Natural killer cell (primary cell): Measurements from ENCODE around the gene ADAD1. TPM values are rescaled to one million over a fixed set of nuclear protein-coding genes. Genes with fewer than 3 reads are reported as not detected.

Source experiments
- ATAC-seq, 3 donors: fragments of 150-1000 bp in 2 of 3; fragments of 200-7000 bp in 1 of 3; cut with Tn5 transposase; 1 replicate in 1 of 3; 2 replicates in 2 of 3; pipeline ENCODE4 v1.10.0; 2021; ENCODE audit warnings: mild to moderate bottlenecking in 2 of 3, moderate library complexity in 2 of 3
- DNase-seq, 2 donors: peaks; one replicate each; pipeline versions ENCODE4 v3.0.0 to v3.0.0-alpha.2; 2013 to 2021; ENCODE audit warnings: mixed read lengths in 1 of 2
- H3K27ac ChIP-seq: one replicate; pipeline ENCODE4 v1.5.1; 2013; ENCODE audit warnings: mild to moderate bottlenecking, low read length
- H3K27me3 ChIP-seq: one replicate; pipeline ENCODE4 v1.6.1; 2013; ENCODE audit warnings: low read length; ENCODE audit not compliant: control insufficient read depth, insufficient read depth
- H3K36me3 ChIP-seq: one replicate; pipeline ENCODE4 v1.6.1; 2013; ENCODE audit warnings: low read length; ENCODE audit not compliant: control insufficient read depth, insufficient read depth
- H3K4me1 ChIP-seq: one replicate; pipeline ENCODE4 v1.6.1; 2013; ENCODE audit warnings: low read length; ENCODE audit not compliant: control insufficient read depth, insufficient read depth
- H3K4me3 ChIP-seq: one replicate; pipeline ENCODE4 v1.5.1; 2013; ENCODE audit warnings: low read length
- H3K9me3 ChIP-seq: one replicate; pipeline ENCODE4 v1.6.1; 2013; ENCODE audit warnings: low read length; ENCODE audit not compliant: control insufficient read depth, insufficient read depth
- H3K27ac Mint-ChIP-seq, 2 donors: one replicate each; pipeline ENCODE4 v1.8.0; 2022; ENCODE audit warnings: mild to moderate bottlenecking in 2 of 2, mixed read lengths in 2 of 2, moderate library complexity in 1 of 2
- H3K27me3 Mint-ChIP-seq, 2 donors: one replicate each; pipeline ENCODE4 v1.8.0; 2022; ENCODE audit warnings: low read depth in 2 of 2, mixed read lengths in 2 of 2
- H3K36me3 Mint-ChIP-seq: one replicate; pipeline ENCODE4 v1.8.0; 2022; ENCODE audit warnings: mixed read lengths
- H3K4me1 Mint-ChIP-seq, 2 donors: one replicate each; pipeline ENCODE4 v1.8.0; 2022; ENCODE audit warnings: mixed read lengths in 2 of 2
- H3K4me3 Mint-ChIP-seq: one replicate; pipeline ENCODE4 v1.8.0; 2022; ENCODE audit warnings: mild to moderate bottlenecking, moderate library complexity, mixed read lengths
- H3K9me3 Mint-ChIP-seq, 2 donors: one replicate each; pipeline ENCODE4 v1.8.0; 2022; ENCODE audit warnings: mixed read lengths in 2 of 2
- CTCF ChIP-seq: fragments of 200-600 bp; IDR thresholded peaks from one replicate; pipeline ENCODE4 v1.8.0; 2022; ENCODE audit warnings: antibody characterized with exemption
- WGBS: methylation state at CpG from one replicate; pipeline ENCODE4 v1.1.7; 2013; ENCODE audit warnings: missing lambda C conversion rate; ENCODE audit not compliant: insufficient coverage; 5-methylcytosine and 5-hydroxymethylcytosine counted together
- intact Hi-C: fragments of 100-400 bp; cut with micrococcal nuclease; formaldehyde crosslinking; loops from one replicate; pipeline ENCODE4 v1.14.2; 2022
- total RNA-seq, 4 donors: library from RNA; stranded (reverse); fragments of 120-200 nt in 1 of 4; gene quantifications; one replicate each; pipeline versions ENCODE4 v1.2.3 to v1.2.4, GENCODE V29; 2013 to 2022

Gene ADAD1
- total RNA-seq, 3 donors from 2014 or later (not counting 1 experiment from before 2014, with no cell fraction given) = not detected

DNA sequence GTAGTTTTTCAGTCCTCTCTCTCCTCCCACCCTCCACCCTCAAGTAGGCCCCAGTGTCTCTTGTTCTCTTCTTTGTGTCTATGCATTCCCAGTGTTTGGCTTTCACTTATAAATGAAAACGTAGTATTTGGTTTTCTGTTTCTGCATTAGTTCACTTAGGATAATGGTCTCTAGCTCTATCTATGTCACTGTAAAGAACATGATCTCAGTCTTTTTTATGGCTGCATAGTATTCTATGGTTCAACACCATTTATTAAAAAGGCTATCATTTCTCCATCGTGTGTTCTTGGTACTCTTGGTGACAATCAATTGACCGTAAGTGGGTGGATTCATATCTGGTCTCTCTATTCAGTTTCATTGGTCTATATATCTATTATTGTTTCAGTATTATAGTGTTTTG is 96.4 kb downstream of the ADAD1 start:
- H3K4me1 Mint-ChIP-seq = no peaks in the 10 kb centered on the region
- Histone ChIP-seq H3K27me3 (no peaks in the 10 kb centered on the region), H3K9me3 (no peaks in the 10 kb centered on the region), H3K36me3 (no peaks in the 10 kb centered on the region), H3K4me3 (no peak overlapping the region), H3K4me1 (no peaks in the 10 kb centered on the region), H3K27ac (no peak overlapping the region)
- TF ChIP-seq CTCF = no peak
- DNase-seq (no peak), ATAC-seq (no peak)
- H3K36me3 Mint-ChIP-seq = no peaks in the 10 kb centered on the region
- intact Hi-C loops = no loop called here
- no peak overlapping the region for H3K27ac Mint-ChIP-seq
- no peaks in the 10 kb centered on the region for H3K27me3 Mint-ChIP-seq
- H3K4me3 Mint-ChIP-seq = no peak overlapping the region
- WGBS = no CpG with 5 or more reads among the region's 3 CpGs
- peaks cover 0 to 12% of the 10 kb centered on the region in 2 donors for H3K9me3 Mint-ChIP-seq

- H3K27ac ChIP-seq = no peak overlapping the region
- no peaks in the 10 kb centered on the region for H3K27me3 Mint-ChIP-seq
- no peak for DNase-seq
- intact Hi-C loops = no loop called here
- no peaks in the 10 kb centered on the region for H3K4me1 ChIP-seq
- H3K27me3 ChIP-seq = no peaks in the 10 kb centered on the region
- H3K9me3 ChIP-seq = no peaks in the 10 kb centered on the region
- no peak overlapping the region for H3K27ac Mint-ChIP-seq
- ATAC-seq = no peak
- no CpG with 5 or more reads among the region's 1 CpG for WGBS
- H3K4me1 Mint-ChIP-seq = no peaks in the 10 kb centered on the region
- H3K9me3 Mint-ChIP-seq = peaks cover 0 to 12% of the 10 kb centered on the region in 2 donors
- H3K4me3 ChIP-seq = no peak overlapping the region
- H3K36me3 ChIP-seq = no peaks in the 10 kb centered on the region
- no peak overlapping the region for H3K4me3 Mint-ChIP-seq
- H3K36me3 Mint-ChIP-seq = no peaks in the 10 kb centered on the region
- TF ChIP-seq CTCF = no peak
Measured at GRCh38 chr4:122476126-122476525, 97.3 kb downstream of the ADAD1 start.

GRCh38 chr4:122476745-122477144 is 97.9 kb downstream of the ADAD1 start:
- no peaks in the 10 kb centered on the region for H3K9me3 ChIP-seq
- Mint-ChIP-seq H3K27ac (no peak overlapping the region), H3K27me3 (no peaks in the 10 kb centered on the region), H3K4me1 (no peaks in the 10 kb centered on the region), H3K36me3 (no peaks in the 10 kb centered on the region), H3K4me3 (no peak overlapping the region), H3K9me3 (peaks cover 0 to 12% of the 10 kb centered on the region in 2 donors)
- H3K27ac ChIP-seq = no peak overlapping the region
- no peak for TF ChIP-seq CTCF
- no peaks in the 10 kb centered on the region for H3K36me3 ChIP-seq
- no CpG with 5 or more reads among the region's 1 CpG for WGBS
- peaks cover 2% of the 10 kb centered on the region for H3K27me3 ChIP-seq
- DNase-seq (no peak), ATAC-seq (no peak)
- H3K4me3 ChIP-seq = no peak overlapping the region
- intact Hi-C loops = no loop called here
- H3K4me1 ChIP-seq = no peaks in the 10 kb centered on the region

Other genes with a start within 250 kb of the ADAD1 start
- gene BLTP1, start 226.7 kb upstream of the ADAD1 start, total RNA-seq = 100 to 1,000 TPM; 117 to 130 (median 124) TPM
- gene IL2, start 77.7 kb downstream of the ADAD1 start, total RNA-seq = under 1 TPM in 1 of 3 donors, not detected in 2; 0.45 TPM
- gene IL21, start 242.1 kb downstream of the ADAD1 start, total RNA-seq = not detected